H1 (cell line): ENCODE measurements around the gene FHIT. TPM values are rescaled to one million over a fixed set of nuclear protein-coding genes. Genes with fewer than 3 reads are reported as not detected.

Experiments
- BCL11A ChIP-seq, 2 experiments: IDR thresholded peaks; one replicate each; pipeline ENCODE4 v1.6.1; 2011; ENCODE audit warnings: low read depth in 2 of 2, low read length in 2 of 2, mild to moderate bottlenecking in 2 of 2
- BRCA1 ChIP-seq: IDR thresholded peaks from 2 replicates; pipeline ENCODE4 v1.6.1; 2012; ENCODE audit warnings: low read depth, low read length, improper control_type of control experiment
- GABPA ChIP-seq: IDR thresholded peaks from 2 replicates; pipeline ENCODE4 v1.6.1; 2011; ENCODE audit warnings: mild to moderate bottlenecking, low read length, moderate library complexity, borderline replicate concordance; ENCODE audit not compliant: insufficient read depth
- PHF8 ChIP-seq: fragments of 200-600 bp; sonication (generic); conservative IDR thresholded peaks from 2 replicates; pipeline ENCODE4 v1.7.1; 2012; ENCODE audit warnings: low read depth, mild to moderate bottlenecking, inconsistent platforms, low read length, moderate library complexity
- RNF2 ChIP-seq: fragments of 200-900, 300-1000 bp; sonication (generic); IDR thresholded peaks from 2 replicates; pipeline ENCODE4 v1.7.1; 2016; ENCODE audit warnings: borderline replicate concordance, low read depth, mild to moderate bottlenecking, antibody characterized with exemption, low read length; ENCODE audit not compliant: poor library complexity, severe bottlenecking; ENCODE audit errors: missing control alignments
- SUZ12 ChIP-seq: fragments of 200-600 bp; sonication (generic); IDR thresholded peaks from 2 replicates; pipeline ENCODE4 v1.6.1; 2012; ENCODE audit warnings: mild to moderate bottlenecking, inconsistent platforms, low read length, moderate library complexity, mixed read lengths
- polyA plus RNA-seq, 7 experiments: library from polyadenylated mRNA; depleted of rRNA in 3 of 7; stranded (reverse) in 5 of 7; unstranded in 2 of 7; fragments of >200 nt in 5 of 7; fragments of 200-250 nt in 2 of 7; gene quantifications; 1 replicate in 5 of 7; 2 replicates in 1 of 7; 4 replicates in 1 of 7; pipeline versions ENCODE4 v1.2.1 to v1.2.3, GENCODE V29; 2011 to 2013; ENCODE audit warnings: missing spikeins in 2 of 7, mixed read lengths in 2 of 7
- total RNA-seq: library from RNA; stranded (reverse); fragmentation: NEBNext Ultra II Directional; extraction: Animal tissue kit (Norgen Biotek cat#: 25700); gene quantifications from 2 replicates; pipeline ENCODE4 v1.2.1, GENCODE V29; 2021

FHIT gene
- total and polyA plus RNA-seq, 2 of the 8 experiments (the other 6 are each of a cell fraction or from before 2014, with no cell fraction given) = 1.2 to 3.2 TPM

DNA sequence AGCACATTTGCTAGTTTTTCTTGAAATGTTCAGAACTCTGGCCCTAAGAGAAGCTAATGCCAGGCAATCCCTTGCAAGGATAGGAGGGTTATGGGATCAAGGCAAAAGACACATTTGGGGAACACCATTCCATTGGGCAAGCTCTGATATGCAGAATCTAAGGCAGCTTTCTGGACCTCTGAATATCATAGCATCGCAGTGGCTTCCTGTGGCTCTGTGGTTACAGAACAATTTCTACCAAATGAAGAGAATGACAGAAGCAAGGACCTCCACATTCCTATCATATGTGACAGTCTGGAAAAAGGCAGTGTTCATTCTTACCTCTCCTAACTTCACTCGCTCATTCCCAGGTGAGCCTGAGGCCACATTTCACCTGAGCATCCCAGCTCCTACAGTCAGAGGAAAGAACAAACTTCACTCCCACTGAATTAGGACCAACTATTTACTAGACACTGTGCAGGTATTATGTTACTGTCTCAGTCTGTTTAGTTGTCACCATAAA lies 1365.3 kb downstream of the FHIT start (continued):
- TF ChIP-seq BCL11A (IDR thresholded peaks at IDR 0.05; ENCODE audit: low read depth in 2 of 2, low read length in 2 of 2) (no peak), RNF2 (no peak), PHF8 (no peak), BRCA1 (no peak), GABPA (no peak), SUZ12 (no peak)
